HepG2 (cell line): Measurements from ENCODE around the gene EYA2. TPM values are rescaled to one million over a fixed set of nuclear protein-coding genes. Genes with fewer than 3 reads are reported as not detected.

Experiments
- DNMT3B ChIP-seq: conservative IDR thresholded peaks from 2 replicates; pipeline ENCODE4 v1.6.1; 2016; ENCODE audit warnings: missing biosample characterization, control low read depth
- EP300 ChIP-seq, 3 experiments: sonication (generic) in 1 of 3; formaldehyde crosslinking in 1 of 3; IDR thresholded peaks; 2 replicates each; pipeline versions ENCODE4 v1.5.1 to v1.6.1; 2011 to 2020; ENCODE audit warnings: low read depth in 2 of 3, low read length in 2 of 3, borderline replicate concordance in 1 of 3, improper control_type of control experiment in 1 of 3, mild to moderate bottlenecking in 1 of 3, missing genetic modification reagents in 1 of 3, moderate library complexity in 1 of 3
- KAT8 ChIP-seq: IDR thresholded peaks from 2 replicates; pipeline ENCODE4 v1.6.1; 2016; ENCODE audit warnings: missing genetic modification reagents, missing compliant biosample characterization
- MED13 ChIP-seq: sonication (generic); formaldehyde crosslinking; IDR thresholded peaks from 2 replicates; pipeline ENCODE4 v1.5.0; 2020; ENCODE audit warnings: missing genetic modification reagents
- MIER3 ChIP-seq: IDR thresholded peaks from 2 replicates; pipeline ENCODE4 v1.6.1; 2016; ENCODE audit warnings: missing compliant biosample characterization, borderline replicate concordance
- PCBP2 ChIP-seq: fragments of 200-400 bp; formaldehyde crosslinking; optimal IDR thresholded peaks from 2 replicates; pipeline ENCODE3; 2018; ENCODE audit warnings: low read length, low read depth; ENCODE audit not compliant: poor library complexity, severe bottlenecking
- PLRG1 ChIP-seq: fragments of 450-650 bp; conservative IDR thresholded peaks from 2 replicates; pipeline ENCODE4 v1.6.1; 2016
- ZFP36L2 ChIP-seq: sonication (generic); formaldehyde crosslinking; IDR thresholded peaks from 2 replicates; pipeline ENCODE4 v1.4.0; 2020; ENCODE audit warnings: missing genetic modification reagents
- ZFP90 ChIP-seq: sonication (generic); formaldehyde crosslinking; IDR thresholded peaks from 2 replicates; pipeline ENCODE4 v1.8.0; 2022; ENCODE audit warnings: missing genetic modification reagents, mild to moderate bottlenecking, inconsistent platforms, borderline replicate concordance
- ZNF20 ChIP-seq: sonication (generic); formaldehyde crosslinking; IDR thresholded peaks from 2 replicates; pipeline ENCODE4 v1.4.0; 2020; ENCODE audit warnings: mild to moderate bottlenecking, moderate library complexity, missing genetic modification reagents
- ZNF468 ChIP-seq: sonication (generic); formaldehyde crosslinking; IDR thresholded peaks from 2 replicates; pipeline ENCODE4 v1.8.0; 2022; ENCODE audit warnings: mild to moderate bottlenecking, moderate library complexity, missing genetic modification reagents
- ZNF552 ChIP-seq: sonication (generic); formaldehyde crosslinking; IDR thresholded peaks from 2 replicates; pipeline ENCODE4 v1.9.0; 2022; ENCODE audit warnings: missing genetic modification reagents, mild to moderate bottlenecking, borderline replicate concordance
- ZNF614 ChIP-seq: IDR thresholded peaks from 2 replicates; pipeline ENCODE4 v1.6.1; 2018; ENCODE audit warnings: missing biosample characterization, missing genetic modification reagents, inconsistent platforms, borderline replicate concordance
- ZNF629 ChIP-seq: sonication (generic); formaldehyde crosslinking; conservative IDR thresholded peaks from 2 replicates; pipeline ENCODE4 v1.5.0; 2020; ENCODE audit warnings: missing genetic modification reagents
- ZNF772 ChIP-seq: sonication (generic); formaldehyde crosslinking; IDR thresholded peaks from 2 replicates; pipeline ENCODE4 v1.5.0; 2020; ENCODE audit warnings: mild to moderate bottlenecking, missing genetic modification reagents
- polyA plus RNA-seq, 8 experiments: library from polyadenylated mRNA; depleted of rRNA in 3 of 8; stranded (reverse) in 7 of 8; unstranded in 1 of 8; fragments of >200 nt; fragmentation: Illumina TruSeq in 4 of 8; extraction: Trizol in 4 of 8; gene quantifications; 2 replicates each; pipeline versions ENCODE4 v1.2.1 to v1.2.3, GENCODE V29; 2011 to 2016; ENCODE audit warnings: low read depth in 4 of 8, missing spikeins in 1 of 8, mixed read lengths in 1 of 8; ENCODE audit not compliant: insufficient read depth in 1 of 8
- total RNA-seq, 5 experiments: library from RNA; depleted of rRNA; stranded (reverse); fragments of >200 nt; fragmentation: Illumina TruSeq; extraction: Trizol; gene quantifications; 2 replicates each; pipeline ENCODE4 v1.2.3, GENCODE V29; 2016; ENCODE audit warnings: low read depth in 1 of 5
- TF ChIP-seq, protein P1 (sequence below): sonication (generic); formaldehyde crosslinking; IDR thresholded peaks from 2 replicates; pipeline ENCODE4 v1.4.0; 2020; ENCODE audit warnings: mild to moderate bottlenecking, missing genetic modification reagents, borderline replicate concordance
- TF ChIP-seq, protein P2 (sequence below), 2 experiments: IDR thresholded peaks; 2 replicates each; pipeline ENCODE4 v1.6.1; 2011 to 2012; ENCODE audit warnings: low read length in 2 of 2, borderline replicate concordance in 1 of 2, low read depth in 1 of 2, mild to moderate bottlenecking in 1 of 2, moderate library complexity in 1 of 2
- TF ChIP-seq, protein P3 (sequence below): sonication (generic); formaldehyde crosslinking; IDR thresholded peaks from 2 replicates; pipeline ENCODE4 v1.9.0; 2021; ENCODE audit warnings: missing genetic modification reagents, mild to moderate bottlenecking, borderline replicate concordance
- TF ChIP-seq, protein P4 (sequence below): sonication (generic); formaldehyde crosslinking; IDR thresholded peaks from 2 replicates; pipeline ENCODE4 v1.8.1; 2023; ENCODE audit warnings: missing genetic modification reagents, inconsistent platforms, borderline replicate concordance

Gene EYA2
- total and polyA plus RNA-seq, 2 of the 13 experiments (the other 11 are each of a cell fraction or from before 2014, with no cell fraction given): not detected

DNA sequence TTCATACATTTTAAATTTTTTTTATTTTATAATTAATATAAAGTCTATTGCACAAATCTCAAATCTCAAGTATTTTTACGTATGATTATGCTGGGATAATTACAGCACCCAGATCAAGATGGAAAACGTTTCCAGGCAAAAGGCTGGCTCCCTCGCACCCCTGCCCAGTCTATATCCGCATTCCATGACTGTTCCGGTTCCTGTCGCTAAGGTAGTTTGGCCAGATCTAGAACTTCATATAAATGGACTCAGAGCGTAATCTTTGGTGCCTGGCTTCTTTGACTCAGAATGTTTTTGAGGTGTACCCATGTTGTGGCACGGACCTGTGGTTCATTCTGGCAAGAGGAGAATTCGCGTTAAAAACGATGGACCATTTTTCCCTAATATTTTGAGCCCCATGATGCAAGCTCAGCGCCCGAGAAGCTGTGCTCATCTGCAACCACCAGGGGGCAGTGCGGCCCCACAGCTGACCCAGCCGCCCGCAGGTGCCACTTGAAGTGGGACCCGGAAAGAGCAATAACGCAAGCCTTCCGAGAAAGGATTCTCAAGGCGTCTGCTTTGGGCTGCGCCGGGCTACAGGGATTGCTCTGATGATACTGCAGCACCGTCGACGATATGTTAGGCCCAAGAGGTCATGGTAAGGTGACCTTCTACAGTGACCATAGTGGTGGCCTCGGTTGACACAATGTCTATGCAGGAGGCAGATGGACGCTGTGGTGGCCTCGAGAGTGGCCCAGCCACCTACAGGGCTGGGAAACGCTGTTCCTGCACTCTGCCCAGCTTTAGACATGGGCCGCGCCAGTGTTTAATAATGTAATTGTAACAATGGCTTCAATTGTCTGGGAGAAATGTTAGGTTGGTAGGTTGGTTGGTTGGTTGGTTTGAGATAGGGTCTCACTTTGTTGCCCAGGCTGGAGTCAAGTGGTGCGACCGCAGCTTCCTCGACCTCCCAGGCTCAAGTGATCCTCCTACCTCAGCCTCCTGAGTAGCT, 301.7 kb downstream of the EYA2 start (continued):
- no peak for TF ChIP-seq ZNF772 (CRISPR knock-in tag)
- peak; percentile 52 for TF ChIP-seq KAT8 (CRISPR knock-in tag)
- TF ChIP-seq, protein P1, sequence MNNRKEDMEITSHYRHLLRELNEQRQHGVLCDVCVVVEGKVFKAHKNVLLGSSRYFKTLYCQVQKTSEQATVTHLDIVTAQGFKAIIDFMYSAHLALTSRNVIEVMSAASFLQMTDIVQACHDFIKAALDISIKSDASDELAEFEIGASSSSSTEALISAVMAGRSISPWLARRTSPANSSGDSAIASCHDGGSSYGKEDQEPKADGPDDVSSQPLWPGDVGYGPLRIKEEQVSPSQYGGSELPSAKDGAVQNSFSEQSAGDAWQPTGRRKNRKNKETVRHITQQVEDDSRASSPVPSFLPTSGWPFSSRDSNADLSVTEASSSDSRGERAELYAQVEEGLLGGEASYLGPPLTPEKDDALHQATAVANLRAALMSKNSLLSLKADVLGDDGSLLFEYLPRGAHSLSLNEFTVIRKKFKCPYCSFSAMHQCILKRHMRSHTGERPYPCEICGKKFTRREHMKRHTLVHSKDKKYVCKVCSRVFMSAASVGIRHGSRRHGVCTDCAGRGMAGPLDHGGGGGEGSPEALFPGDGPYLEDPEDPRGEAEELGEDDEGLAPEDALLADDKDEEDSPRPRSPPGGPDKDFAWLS (CRISPR knock-in tag): no peak
- TF ChIP-seq MIER3 (CRISPR knock-in tag): peak; percentile 63; the same call in 1 of the 2 replicates
- TF ChIP-seq ZNF629 (CRISPR knock-in tag): no peak
- TF ChIP-seq, protein P2, sequence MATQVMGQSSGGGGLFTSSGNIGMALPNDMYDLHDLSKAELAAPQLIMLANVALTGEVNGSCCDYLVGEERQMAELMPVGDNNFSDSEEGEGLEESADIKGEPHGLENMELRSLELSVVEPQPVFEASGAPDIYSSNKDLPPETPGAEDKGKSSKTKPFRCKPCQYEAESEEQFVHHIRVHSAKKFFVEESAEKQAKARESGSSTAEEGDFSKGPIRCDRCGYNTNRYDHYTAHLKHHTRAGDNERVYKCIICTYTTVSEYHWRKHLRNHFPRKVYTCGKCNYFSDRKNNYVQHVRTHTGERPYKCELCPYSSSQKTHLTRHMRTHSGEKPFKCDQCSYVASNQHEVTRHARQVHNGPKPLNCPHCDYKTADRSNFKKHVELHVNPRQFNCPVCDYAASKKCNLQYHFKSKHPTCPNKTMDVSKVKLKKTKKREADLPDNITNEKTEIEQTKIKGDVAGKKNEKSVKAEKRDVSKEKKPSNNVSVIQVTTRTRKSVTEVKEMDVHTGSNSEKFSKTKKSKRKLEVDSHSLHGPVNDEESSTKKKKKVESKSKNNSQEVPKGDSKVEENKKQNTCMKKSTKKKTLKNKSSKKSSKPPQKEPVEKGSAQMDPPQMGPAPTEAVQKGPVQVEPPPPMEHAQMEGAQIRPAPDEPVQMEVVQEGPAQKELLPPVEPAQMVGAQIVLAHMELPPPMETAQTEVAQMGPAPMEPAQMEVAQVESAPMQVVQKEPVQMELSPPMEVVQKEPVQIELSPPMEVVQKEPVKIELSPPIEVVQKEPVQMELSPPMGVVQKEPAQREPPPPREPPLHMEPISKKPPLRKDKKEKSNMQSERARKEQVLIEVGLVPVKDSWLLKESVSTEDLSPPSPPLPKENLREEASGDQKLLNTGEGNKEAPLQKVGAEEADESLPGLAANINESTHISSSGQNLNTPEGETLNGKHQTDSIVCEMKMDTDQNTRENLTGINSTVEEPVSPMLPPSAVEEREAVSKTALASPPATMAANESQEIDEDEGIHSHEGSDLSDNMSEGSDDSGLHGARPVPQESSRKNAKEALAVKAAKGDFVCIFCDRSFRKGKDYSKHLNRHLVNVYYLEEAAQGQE (IDR thresholded peaks at IDR 0.05; ENCODE audit: borderline replicate concordance in 1 of 2, low read depth in 1 of 2, low read length in 2 of 2): no peak
- TF ChIP-seq DNMT3B: peak; percentile 56; the same call in 1 of the 2 replicates
- TF ChIP-seq ZNF614: peak; percentile 82; the same call in 1 of the 2 replicates
- TF ChIP-seq ZFP36L2 (CRISPR knock-in tag): no peak; the same call in 1 of the 2 replicates
- no peak for TF ChIP-seq ZNF552
- no peak for TF ChIP-seq ZNF468
- TF ChIP-seq ZFP90: peak; percentile 79; the same call in 1 of the 2 replicates
- TF ChIP-seq, protein P3, sequence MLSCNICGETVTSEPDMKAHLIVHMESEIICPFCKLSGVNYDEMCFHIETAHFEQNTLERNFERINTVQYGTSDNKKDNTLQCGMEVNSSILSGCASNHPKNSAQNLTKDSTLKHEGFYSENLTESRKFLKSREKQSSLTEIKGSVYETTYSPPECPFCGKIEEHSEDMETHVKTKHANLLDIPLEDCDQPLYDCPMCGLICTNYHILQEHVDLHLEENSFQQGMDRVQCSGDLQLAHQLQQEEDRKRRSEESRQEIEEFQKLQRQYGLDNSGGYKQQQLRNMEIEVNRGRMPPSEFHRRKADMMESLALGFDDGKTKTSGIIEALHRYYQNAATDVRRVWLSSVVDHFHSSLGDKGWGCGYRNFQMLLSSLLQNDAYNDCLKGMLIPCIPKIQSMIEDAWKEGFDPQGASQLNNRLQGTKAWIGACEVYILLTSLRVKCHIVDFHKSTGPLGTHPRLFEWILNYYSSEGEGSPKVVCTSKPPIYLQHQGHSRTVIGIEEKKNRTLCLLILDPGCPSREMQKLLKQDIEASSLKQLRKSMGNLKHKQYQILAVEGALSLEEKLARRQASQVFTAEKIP (CRISPR knock-in tag): no peak
- TF ChIP-seq MED13 (CRISPR knock-in tag): no peak
- TF ChIP-seq, protein P4, sequence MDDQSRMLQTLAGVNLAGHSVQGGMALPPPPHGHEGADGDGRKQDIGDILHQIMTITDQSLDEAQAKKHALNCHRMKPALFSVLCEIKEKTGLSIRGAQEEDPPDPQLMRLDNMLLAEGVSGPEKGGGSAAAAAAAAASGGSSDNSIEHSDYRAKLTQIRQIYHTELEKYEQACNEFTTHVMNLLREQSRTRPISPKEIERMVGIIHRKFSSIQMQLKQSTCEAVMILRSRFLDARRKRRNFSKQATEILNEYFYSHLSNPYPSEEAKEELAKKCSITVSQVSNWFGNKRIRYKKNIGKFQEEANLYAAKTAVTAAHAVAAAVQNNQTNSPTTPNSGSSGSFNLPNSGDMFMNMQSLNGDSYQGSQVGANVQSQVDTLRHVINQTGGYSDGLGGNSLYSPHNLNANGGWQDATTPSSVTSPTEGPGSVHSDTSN (CRISPR knock-in tag): no peak
- TF ChIP-seq EP300 (IDR thresholded peaks at IDR 0.05; ENCODE audit: low read depth in 2 of 2, low read length in 2 of 2): no peak
- TF ChIP-seq EP300 (CRISPR knock-in tag; IDR thresholded peaks at IDR 0.05; ENCODE audit: borderline replicate concordance): peak; percentile 73
- TF ChIP-seq PCBP2: no peak
- no peak for TF ChIP-seq ZNF20 (CRISPR knock-in tag)
- TF ChIP-seq PLRG1: no peak
